HEK293T (cell line): ENCODE results near the gene SP3.

Experiments
- ARNT ChIP-seq: fragments of 450-650 bp; IDR thresholded peaks from 2 replicates; pipeline ENCODE4 v1.6.1; 2017; ENCODE audit warnings: mild to moderate bottlenecking
- SP1 ChIP-seq: fragments of 450-650 bp; IDR thresholded peaks from 2 replicates; pipeline ENCODE4 v1.6.1; 2017
- TARDBP ChIP-seq: fragments of 450-650 bp; IDR thresholded peaks from 2 replicates; pipeline ENCODE4 v1.6.1; 2016
- ZNF384 ChIP-seq: fragments of 450-650 bp; IDR thresholded peaks from 2 replicates; pipeline ENCODE4 v1.6.1; 2016

DNA sequence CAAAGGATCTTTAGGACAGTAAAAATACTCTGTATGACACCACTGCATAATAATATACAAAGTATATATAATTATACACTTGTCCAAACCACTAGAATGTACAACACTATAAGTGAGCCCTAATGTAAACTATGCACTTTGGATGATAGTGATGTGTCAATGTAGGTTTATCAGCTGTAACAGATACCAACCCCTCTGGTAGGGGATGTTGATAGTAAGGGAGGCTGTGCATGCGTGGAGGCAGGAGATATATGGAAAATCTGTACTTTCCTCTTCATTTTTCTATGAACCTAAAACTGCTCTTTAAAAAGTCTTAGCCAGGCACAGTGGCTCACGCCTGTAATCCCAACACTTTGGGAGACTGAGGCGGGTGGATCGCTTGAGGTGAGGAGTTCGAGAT, 37.5 kb upstream of the SP3 start:
- TF ChIP-seq SP1 (no peak), ARNT (no peak), TARDBP (no peak), ZNF384 (no peak)
